Osteoblast (primary cell): ENCODE measurements around the gene ZNF839. TPM values are rescaled to one million over a fixed set of nuclear protein-coding genes. Genes with fewer than 3 reads are reported as not detected.
A peak's percentile ranks its signal among the peaks of the same experiment; 100 is the strongest.

Source experiments
- DNase-seq: peaks from one replicate; pipeline ENCODE4 v3.0.0; 2011; ENCODE audit warnings: low spot score, mixed read lengths; ENCODE audit not compliant: insufficient read length; ENCODE audit errors: missing footprints
- H2AFZ ChIP-seq: 2 replicates; pipeline ENCODE4 v1.6.0; 2011; ENCODE audit warnings: mild to moderate bottlenecking, low read length
- H3K27ac ChIP-seq: 2 replicates; pipeline ENCODE4 v1.5.1; 2011; ENCODE audit warnings: mild to moderate bottlenecking, low read depth, low read length, moderate library complexity
- H3K27me3 ChIP-seq: 2 replicates; pipeline ENCODE4 v1.6.0; 2012; ENCODE audit warnings: mild to moderate bottlenecking, control low read depth, inconsistent platforms, low read length, moderate library complexity; ENCODE audit not compliant: insufficient read depth
- H3K36me3 ChIP-seq: 2 replicates; pipeline ENCODE4 v1.5.1; 2011; ENCODE audit warnings: mild to moderate bottlenecking, low read length, control low read depth, moderate library complexity; ENCODE audit not compliant: insufficient read depth
- H3K4me1 ChIP-seq: 2 replicates; pipeline ENCODE4 v1.5.1; 2011; ENCODE audit warnings: mild to moderate bottlenecking, low read length, control low read depth, moderate library complexity; ENCODE audit not compliant: insufficient read depth
- H3K4me2 ChIP-seq: 2 replicates; pipeline ENCODE4 v1.6.0; 2011; ENCODE audit warnings: mild to moderate bottlenecking, low read length; ENCODE audit not compliant: insufficient read depth
- H3K4me3 ChIP-seq: fragments of 200-600 bp; sonication (generic); 3 replicates; pipeline ENCODE4 v1.5.1; 2012; ENCODE audit warnings: mild to moderate bottlenecking, low read length, inconsistent platforms; ENCODE audit not compliant: insufficient read depth
- H3K79me2 ChIP-seq: 2 replicates; pipeline ENCODE4 v1.6.0; 2012; ENCODE audit warnings: mild to moderate bottlenecking, low read length, control low read depth, inconsistent platforms; ENCODE audit not compliant: insufficient read depth
- H3K9me3 ChIP-seq: 2 replicates; pipeline ENCODE4 v1.5.1; 2011; ENCODE audit warnings: low read depth, low read length, control low read depth
- H4K20me1 ChIP-seq: 2 replicates; pipeline ENCODE4 v1.6.0; 2012; ENCODE audit warnings: mild to moderate bottlenecking, low read length, control low read depth; ENCODE audit not compliant: insufficient read depth
- CTCF ChIP-seq: IDR thresholded peaks from 2 replicates; pipeline ENCODE4 v1.5.1; 2011; ENCODE audit warnings: mild to moderate bottlenecking, low read depth, low read length, moderate library complexity; ENCODE audit errors: extremely low read depth
- total RNA-seq: library from RNA; depleted of rRNA; stranded (reverse); fragments of >200 nt; gene quantifications from 2 replicates; pipeline ENCODE4 v1.2.3, GENCODE V29; 2012

ZNF839 gene
- total RNA-seq, 1 donor, result 7.2 TPM

- Histone ChIP-seq H3K79me2 (no peaks in the 10 kb centered on the region), H3K4me1 (peaks cover 7% of the 10 kb centered on the region), H4K20me1 (no peaks in the 10 kb centered on the region), H3K4me3 (no peak overlapping the region), H3K9me3 (no peaks in the 10 kb centered on the region), H3K27ac (no peak overlapping the region), H3K36me3 (peaks cover 3% of the 10 kb centered on the region), H3K4me2 (no peak overlapping the region), H2AFZ (no peak overlapping the region), H3K27me3 (no peaks in the 10 kb centered on the region)
- no peak for TF ChIP-seq CTCF
- DNase-seq, result no peak
Measured at GRCh38 chr14:102387086-102387485, 67.5 kb downstream of the ZNF839 start.

GRCh38 chr14:102389246-102389645 is 69.7 kb downstream of the ZNF839 start:
- Histone ChIP-seq H2AFZ (no peak overlapping the region), H3K4me1 (peaks cover 7% of the 10 kb centered on the region), H3K27ac (no peak overlapping the region), H4K20me1 (no peaks in the 10 kb centered on the region), H3K27me3 (no peaks in the 10 kb centered on the region), H3K79me2 (peaks cover 3% of the 10 kb centered on the region), H3K9me3 (no peaks in the 10 kb centered on the region), H3K4me2 (no peak overlapping the region), H3K4me3 (no peak overlapping the region), H3K36me3 (peaks cover 3% of the 10 kb centered on the region)
- TF ChIP-seq CTCF, result no peak
- no peak for DNase-seq

DNA sequence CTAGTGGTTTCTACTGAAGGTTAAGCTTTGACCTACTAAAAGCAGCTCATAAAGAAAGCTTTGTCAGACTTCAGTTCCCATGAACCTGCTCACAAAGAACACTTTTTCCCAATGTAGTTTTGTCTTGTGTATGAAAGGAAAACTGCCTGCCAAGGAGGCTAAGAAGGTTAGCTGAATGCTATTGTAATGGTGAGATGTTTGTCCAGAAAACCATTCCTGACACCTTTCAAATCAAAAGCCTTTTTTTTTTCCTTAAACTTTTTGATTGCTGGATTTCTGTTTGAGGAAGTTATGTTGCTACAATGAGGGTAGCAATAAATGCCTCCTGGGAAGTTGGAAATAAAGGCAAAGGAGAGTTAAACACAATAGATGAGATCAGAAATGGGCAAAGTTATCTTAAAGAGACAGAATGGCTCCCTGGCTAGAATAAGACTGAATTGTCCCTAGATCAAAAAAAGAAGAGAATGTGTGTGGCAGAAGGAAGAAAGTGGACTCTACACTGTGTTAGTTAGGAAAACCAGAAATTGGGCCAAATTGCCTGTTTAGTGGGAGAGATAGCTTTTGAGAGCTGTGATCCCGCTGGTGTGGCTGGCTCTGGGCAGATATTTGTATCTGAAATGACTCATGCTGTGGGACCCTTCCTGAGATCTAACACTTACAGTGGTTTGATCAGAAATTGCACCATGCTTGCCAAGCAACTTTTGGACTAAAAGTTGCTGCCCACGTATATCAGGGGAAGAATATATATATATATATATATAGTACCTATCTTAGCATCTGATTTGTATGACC is 70.7 kb downstream of the ZNF839 start:
- Histone ChIP-seq H3K4me1 (peaks cover 7% of the 10 kb centered on the region), H3K27me3 (no peaks in the 10 kb centered on the region), H4K20me1 (no peaks in the 10 kb centered on the region), H3K27ac (no peak overlapping the region), H2AFZ (no peak overlapping the region), H3K9me3 (no peaks in the 10 kb centered on the region), H3K4me3 (no peak overlapping the region), H3K4me2 (no peak overlapping the region), H3K79me2 (peaks cover 3% of the 10 kb centered on the region), H3K36me3 (peaks cover 3% of the 10 kb centered on the region)
- peak; percentile 11 for DNase-seq
- TF ChIP-seq CTCF, result no peak

Other genes starting within 250 kb of the ZNF839 start
- 193 and 198 TPM in 2 replicates for gene HSP90AA1, start 232.7 kb upstream of the ZNF839 start, total RNA-seq
- gene WDR20, start 179.8 kb upstream of the ZNF839 start, total RNA-seq, result 15.6 and 18.3 TPM in 2 replicates
- 81.0 and 86.1 TPM in 2 replicates for gene MOK, start 14.6 kb upstream of the ZNF839 start, total RNA-seq
- gene CINP, start 43.1 kb downstream of the ZNF839 start, total RNA-seq, result 31.8 and 49.2 TPM in 2 replicates
- gene TECPR2, start 43.2 kb downstream of the ZNF839 start, total RNA-seq, result 13.0 and 13.3 TPM in 2 replicates
- gene ANKRD9, start 190.0 kb downstream of the ZNF839 start, total RNA-seq, result 13.6 and 15.6 TPM in 2 replicates